GM18505 (cell line): ENCODE results near the gene RNF31.
A peak's percentile ranks its signal among the peaks of the same experiment; 100 is the strongest.

Experiments
- ATAC-seq: cut with Tn5 transposase; IDR thresholded peaks from one replicate; pipeline ENCODE4 v1.9.1; 2021; ENCODE audit not compliant: unreplicated experiment
- POLR2A ChIP-seq: IDR thresholded peaks from 4 replicates; pipeline ENCODE4 v1.6.1; 2011; ENCODE audit warnings: borderline replicate concordance; ENCODE audit not compliant: insufficient read depth, insufficient read length; ENCODE audit errors: extremely low read depth

The RNF31 gene

DNA sequence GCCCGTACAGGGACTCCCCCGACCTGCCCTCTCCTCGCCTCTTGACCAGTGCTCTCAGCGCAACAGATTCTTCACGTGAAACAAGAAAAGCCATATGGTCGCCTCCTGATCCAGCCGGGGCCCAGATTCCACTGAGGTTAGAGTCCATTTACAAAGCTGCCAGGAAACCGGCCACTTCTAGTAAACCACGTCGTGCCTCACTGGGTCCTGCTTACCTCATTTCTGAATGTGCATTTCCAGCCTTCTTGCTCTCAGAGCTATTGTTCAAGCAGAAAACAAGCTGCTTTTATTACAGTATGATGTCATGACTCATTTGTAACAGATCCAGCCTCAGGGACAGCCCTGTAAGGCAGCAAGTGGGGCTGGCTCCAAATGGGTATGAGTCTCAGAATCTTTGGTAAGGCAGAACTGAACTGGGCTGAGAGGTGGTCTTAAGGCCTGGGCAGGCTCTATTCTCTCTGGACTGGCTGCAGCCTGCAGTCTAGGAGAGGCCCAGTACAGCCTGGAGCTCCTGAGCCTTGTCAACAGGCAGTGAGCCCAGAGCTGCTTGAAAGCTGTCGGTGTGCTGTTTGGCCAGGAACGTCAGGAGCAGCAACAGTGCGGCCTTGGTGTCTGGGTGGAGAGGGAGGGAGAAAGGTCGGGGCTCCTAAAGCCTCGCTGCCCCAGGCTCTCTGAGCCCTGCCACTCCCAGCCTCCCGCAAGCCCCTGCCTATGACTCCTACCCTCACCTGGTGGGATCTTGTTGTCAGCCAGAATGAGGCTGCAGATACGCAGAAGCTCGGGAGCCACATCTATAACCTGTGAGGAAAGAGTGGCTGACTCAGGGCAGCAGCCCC is 32.9 kb downstream of the RNF31 start:
- ATAC-seq = no peak
- TF ChIP-seq POLR2A = no peak

DNA sequence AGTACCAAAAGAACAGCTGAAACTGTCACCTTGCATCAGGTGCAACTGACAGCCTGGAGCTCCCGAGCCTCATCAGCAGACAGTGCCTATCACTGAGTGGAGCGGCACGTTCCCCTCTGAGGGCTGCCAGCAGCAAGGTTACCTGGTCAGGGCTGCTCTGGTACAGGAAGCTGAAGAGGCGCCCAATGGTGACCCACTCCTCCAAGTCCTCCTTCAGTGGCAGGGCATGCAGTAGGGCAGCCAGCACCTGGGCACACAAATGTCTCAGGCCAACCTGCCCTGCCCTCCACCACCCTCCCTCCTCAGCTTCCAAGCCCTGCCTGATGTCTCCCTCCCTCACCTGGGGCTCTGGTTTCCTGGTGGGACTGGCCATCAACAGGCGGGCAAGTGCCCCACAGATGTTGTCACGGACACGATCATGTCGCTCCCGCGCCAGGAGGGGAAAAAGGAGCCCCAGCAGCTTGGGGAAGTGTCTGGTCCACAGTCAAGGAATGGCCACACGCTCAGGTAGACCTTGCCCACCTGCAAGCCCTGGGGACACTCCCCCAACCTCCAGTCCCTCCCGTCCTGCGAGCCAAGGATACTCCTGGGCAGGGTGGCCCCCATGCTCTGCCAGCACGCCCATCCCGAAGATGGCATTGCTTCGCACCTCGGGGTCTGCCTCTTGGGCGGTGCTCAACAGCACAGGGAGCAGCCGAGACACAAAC is 34.2 kb downstream of the RNF31 start:
- TF ChIP-seq POLR2A = peak; percentile 44
- ATAC-seq = no peak

DNA sequence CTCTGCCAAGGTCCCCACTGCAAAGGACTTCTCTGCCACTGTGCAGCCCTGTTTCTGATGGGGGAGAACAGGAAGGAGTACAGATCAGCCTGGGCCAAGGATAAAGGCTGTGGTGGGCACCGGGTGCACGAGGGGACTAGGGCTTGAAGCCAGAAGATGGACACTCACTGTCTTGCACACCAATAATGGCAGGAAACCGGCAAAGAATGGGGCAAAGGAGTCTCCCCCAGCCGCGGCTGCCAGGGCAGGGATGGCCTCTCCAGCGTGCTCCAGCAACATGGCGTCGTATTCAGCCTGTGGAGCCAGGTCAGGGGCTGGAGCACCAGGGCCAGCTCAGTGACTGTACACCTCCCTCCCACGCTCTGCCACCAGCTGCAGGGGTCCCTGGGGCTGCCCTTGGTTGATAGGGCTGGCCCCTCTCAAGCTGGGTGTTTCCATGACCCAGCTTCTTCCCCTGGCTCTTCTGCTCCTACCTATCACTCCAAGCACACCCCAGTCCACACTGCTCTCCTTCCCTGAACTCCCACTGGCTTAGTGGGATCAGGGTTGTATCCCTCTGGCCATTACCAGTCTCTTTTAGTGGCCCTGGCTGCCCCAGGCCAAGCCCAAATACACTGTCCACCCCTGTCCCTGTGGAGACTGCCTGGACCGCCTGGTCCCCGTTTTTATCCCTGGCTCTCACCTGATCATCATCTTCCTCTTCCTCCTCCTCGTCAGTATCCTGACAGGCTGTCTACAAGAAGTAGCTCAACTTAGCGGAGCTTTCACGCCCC is 35.0 kb downstream of the RNF31 start:
- no peak for ATAC-seq
- no peak for TF ChIP-seq POLR2A

DNA sequence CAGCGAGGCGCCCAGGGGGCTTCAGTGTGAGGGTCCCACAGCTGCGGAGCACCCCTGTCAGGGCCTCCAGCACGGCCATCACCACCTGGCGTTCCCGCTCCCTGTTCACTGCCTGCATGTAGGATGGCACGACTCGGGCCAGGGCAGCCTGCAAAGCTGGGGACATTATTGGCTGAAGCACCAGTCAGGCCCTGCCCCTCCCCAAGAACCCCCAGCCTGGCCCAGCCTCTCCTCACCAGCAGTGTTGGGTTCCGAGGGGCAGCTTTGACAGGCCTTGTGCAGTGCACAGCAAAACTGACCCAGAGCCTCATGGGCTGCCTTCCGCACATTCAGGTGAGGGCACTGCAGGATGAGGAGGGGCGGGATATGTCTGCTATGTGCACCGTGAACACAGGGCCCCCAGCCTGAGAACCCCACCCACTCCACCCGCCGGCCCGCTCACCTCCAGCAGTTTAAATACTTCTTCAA is 35.8 kb downstream of the RNF31 start:
- ATAC-seq = no peak
- no peak for TF ChIP-seq POLR2A

DNA sequence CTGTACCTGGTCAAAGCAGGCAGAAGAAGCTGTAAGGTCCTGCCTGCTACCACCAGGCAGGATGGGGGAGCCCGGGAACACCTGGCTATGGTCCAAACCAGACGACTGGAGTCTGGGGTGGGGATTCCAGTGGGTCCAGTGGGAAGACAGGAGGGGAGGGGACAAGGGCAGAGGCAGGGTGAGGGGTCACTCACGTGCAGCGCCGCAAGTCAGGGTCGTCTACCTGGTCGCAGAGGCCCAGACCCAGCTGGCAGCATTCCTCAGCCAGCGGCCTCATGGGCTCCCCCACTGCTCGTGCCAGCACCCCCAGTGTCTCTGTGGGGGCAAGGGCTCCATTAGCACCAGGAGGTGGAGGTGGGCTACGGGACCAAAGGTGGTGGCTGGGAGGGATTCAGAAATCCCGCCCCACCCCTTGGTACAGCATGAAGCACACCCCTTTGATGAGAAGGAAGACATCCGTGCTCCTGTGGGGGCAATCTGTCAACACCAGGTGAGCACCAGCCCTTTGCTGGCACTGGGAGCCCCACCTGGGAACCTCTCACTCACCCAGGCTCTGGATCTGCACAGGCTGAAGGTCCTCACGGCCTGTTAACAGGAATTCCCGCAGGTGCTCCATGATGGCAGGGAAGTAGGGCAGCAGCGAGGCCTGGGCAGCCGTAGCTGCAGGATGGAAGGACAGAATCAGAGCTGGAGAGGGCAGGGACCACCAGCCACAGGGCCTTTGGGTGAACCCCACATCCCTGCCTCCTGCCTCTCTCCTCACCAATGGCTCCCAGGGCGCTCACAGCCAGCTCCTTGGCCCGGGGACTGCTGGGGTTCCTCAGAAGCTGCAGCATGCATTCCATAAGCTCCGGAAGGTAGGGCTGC is 37.0 kb downstream of the RNF31 start:
- TF ChIP-seq POLR2A = no peak

DNA sequence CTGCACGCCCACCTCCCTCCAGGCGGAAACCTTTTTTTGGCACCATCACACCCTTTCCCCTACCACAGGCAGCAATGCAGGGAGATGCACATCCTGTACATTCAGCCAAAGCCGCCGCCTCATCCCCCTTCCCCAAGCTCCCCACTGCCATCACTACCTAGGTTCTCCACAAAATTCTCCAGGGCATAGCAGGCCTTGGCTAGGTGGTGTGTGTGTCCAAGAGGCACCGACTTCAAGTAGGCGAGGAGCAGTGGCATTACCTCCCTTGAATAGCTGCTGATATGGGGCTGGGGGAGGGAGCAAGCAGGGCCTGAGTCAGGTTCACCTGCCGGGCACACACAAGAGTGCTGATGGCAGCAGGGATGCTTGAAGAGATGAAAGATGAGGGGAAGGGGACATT is 37.7 kb downstream of the RNF31 start:
- TF ChIP-seq POLR2A = no peak
- no peak for ATAC-seq

More for the DNA sequence above, 37.0 kb downstream of the RNF31 start:
- ATAC-seq = no peak

DNA sequence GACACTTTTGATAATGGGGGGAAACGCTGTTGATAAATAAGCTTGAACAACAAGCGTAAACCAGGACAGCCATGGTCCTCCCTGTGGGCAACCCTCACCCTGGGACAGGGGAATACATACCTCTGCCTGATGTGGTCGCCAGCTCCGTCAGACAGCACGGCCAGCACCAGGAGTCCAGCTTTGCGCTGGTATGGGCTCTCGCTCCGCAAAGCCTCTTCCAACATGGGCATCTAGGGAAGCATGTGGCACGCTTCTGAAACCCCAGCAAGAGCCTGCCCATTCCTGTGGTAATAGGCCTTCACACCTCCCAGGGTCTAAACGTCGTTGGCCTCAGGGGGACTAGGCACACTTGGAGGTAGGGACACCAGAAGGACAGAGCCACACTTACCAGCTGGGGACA is 38.4 kb downstream of the RNF31 start:
- no peak for TF ChIP-seq POLR2A
- ATAC-seq = no peak

DNA sequence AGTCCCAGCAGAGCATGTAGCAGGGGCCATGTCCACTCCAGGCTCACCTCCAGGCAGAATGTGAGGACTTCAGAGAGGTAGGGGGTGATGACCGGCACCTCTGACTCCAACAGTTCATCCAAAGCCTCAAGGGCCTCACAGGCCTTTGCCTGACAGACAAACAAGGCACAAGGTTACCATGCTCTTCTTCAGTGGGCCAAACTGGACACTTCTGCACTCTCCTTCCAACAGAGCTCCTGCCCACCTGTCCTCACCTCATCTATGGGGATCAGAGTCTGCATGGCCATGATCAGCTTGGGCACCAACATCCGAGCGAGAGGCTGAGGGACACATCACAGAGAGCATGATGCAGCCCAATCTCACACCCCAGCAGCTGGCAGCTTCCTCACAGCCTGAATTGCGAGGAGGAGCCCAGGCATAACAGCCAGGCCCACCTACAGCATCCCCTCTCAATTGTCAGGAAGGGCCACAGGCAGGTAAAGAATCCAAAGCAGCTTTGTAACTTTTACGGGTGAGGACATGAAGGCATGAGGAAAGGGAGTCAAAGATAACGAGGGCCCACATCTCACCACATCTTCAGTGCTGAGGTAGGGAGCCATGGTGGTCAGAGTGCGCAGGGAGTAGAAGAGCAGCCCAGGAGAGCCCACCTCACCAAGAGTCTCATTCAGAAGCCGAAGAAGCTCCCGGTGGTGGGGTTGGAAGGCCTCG is 39.7 kb downstream of the RNF31 start:
- ATAC-seq = no peak

DNA sequence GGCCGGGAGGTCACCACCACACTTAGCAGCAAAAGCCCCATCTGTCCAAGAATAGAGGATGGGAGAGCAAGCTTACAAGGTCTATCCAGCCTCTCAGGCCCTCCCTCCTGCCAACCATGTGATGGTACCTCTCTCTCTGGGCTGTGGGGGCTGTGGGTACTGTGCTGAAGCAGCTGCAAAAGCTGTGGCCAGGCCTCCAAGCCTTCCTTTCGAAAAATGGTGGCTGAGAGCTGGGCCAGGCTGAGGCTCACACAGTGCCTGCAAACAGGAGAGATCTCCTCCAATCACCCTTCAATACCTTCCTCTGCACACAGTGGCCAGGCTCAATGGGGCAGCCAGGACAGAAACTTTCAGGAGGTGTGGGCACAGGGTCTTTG is 40.2 kb downstream of the RNF31 start:
- no peak for TF ChIP-seq POLR2A
- ATAC-seq = no peak

More for the DNA sequence above, 39.7 kb downstream of the RNF31 start:
- no peak for TF ChIP-seq POLR2A

DNA sequence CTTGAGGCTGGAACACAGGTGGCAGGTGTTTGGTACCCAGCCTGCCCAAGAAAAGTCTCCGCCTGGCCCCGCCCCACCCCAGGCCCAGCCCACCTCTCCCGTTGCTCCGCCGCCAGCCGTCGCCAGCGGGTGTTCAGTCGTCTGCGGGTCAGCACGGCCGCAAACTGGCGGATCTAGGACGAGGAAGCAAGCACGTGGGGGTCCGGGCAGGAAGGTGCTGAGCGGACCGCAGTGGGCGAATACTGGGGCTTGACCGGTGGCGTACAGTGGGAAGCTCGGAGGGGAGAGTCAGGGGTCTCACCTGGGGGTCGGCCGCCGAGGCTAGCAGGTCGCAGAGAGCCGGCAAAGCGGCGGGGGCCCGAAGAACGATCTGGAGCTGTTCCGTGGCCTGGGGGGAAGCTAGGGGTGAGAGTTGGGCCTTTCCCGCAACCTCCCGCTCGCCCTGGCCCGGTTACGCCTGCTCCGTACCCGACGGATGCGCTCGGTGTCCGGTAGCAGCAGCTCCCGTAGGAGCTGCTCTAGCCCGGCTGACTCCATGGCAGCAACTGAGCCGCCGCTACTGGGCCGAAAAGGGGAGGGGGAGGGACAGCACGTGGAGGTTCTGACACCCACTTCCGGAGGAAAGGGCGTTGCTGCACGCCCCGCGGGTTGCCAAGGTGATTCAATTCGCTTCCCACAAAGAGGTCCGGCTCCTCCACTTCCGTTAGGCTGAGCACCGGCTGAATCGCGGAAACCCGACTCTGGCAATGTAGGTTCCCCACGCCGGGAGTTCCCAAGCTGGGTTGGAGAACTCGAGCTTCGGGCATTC is 41.2 kb downstream of the RNF31 start, which contains the start of gene IPO4:
IPO4 (minus strand) TSS at position 566 of the 808 bp plus-strand sequence; CDS start at position 537, 29 bp downstream.
- TF ChIP-seq POLR2A = peak; percentile 88
- peak; percentile 86 for ATAC-seq

DNA sequence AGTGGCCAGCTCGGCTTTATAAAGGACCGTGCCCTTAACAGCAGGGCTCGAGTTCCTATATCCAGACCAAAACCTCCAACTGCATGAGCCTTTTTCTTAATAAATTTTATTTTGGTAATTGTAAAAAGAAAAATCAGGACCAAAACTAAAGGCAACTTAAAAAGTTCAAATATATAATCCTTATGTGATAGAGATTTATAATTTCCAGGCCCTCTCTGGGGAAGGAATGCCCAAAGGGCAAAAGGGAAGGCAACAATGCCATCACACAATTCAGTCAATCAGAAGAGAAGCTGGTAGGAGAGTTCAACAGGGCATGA is 41.7 kb downstream of the RNF31 start:
- no peak for ATAC-seq
- no peak for TF ChIP-seq POLR2A
